NCI-H460 (cell line): ENCODE measurements around the gene KLHL25. TPM values are rescaled to one million over a fixed set of nuclear protein-coding genes. Genes with fewer than 3 reads are reported as not detected.
"Not testable (repeated sequence)": the region's sequence is repeated elsewhere in the genome, so short reads cannot be mapped to it uniquely, and the experiment has no call there.

Experiments
- DNase-seq: peaks from one replicate; pipeline ENCODE4 v3.0.0-alpha.2; 2016; ENCODE audit warnings: low read depth; ENCODE audit errors: extremely low read depth
- polyA plus RNA-seq: library from polyadenylated mRNA; depleted of rRNA; stranded (reverse); fragments of >200 nt; gene quantifications from 2 replicates; pipeline ENCODE4 v1.2.3, GENCODE V29; 2014; cell fraction: nucleus; rRNA removed
- total RNA-seq: library from RNA; depleted of rRNA; stranded (reverse); fragments of >200 nt; shearing (Covaris generic); gene quantifications from 2 replicates; pipeline ENCODE4 v1.2.3, GENCODE V29; 2014; rRNA removed

Gene KLHL25
- 2.5 and 2.7 TPM in 2 replicates for total RNA-seq
- 7.7 and 8.6 TPM in 2 replicates for polyA plus RNA-seq

GRCh38 chr15:85794598-85795336 is at the start of gene KLHL25:
KLHL25 (minus strand) TSS chr15:85794925; CDS start chr15:85769810, 25,115 bp downstream.
- DNase-seq: peak; percentile 91

- DNase-seq: no peak
Observed at GRCh38 chr15:85840802-85841152, 46.1 kb upstream of the KLHL25 start.

GRCh38 chr15:85840079-85840801 is 45.5 kb upstream of the KLHL25 start:
- peak; percentile 64 for DNase-seq

GRCh38 chr15:85839643-85840042 is 44.9 kb upstream of the KLHL25 start:
- no peak for DNase-seq

- no peak for DNase-seq
Observed at GRCh38 chr15:85838655-85839054, 43.9 kb upstream of the KLHL25 start.

GRCh38 chr15:85837881-85838280 is 43.2 kb upstream of the KLHL25 start:
- DNase-seq: no peak

- no peak for DNase-seq
Observed at GRCh38 chr15:85837011-85837433, 42.3 kb upstream of the KLHL25 start.

- DNase-seq: no peak
Observed at GRCh38 chr15:85834651-85835050, 39.9 kb upstream of the KLHL25 start.

- no peak for DNase-seq
Observed at GRCh38 chr15:85832394-85832793, 37.7 kb upstream of the KLHL25 start.

- peak; percentile 35 for DNase-seq
Observed at GRCh38 chr15:85831415-85832113, 36.8 kb upstream of the KLHL25 start.

- not testable (repeated sequence) for DNase-seq
Observed at GRCh38 chr15:85829754-85830153, 35.0 kb upstream of the KLHL25 start.

- DNase-seq: no peak
Observed at GRCh38 chr15:85828874-85829273, 34.1 kb upstream of the KLHL25 start.

- no peak for DNase-seq
Observed at GRCh38 chr15:85828126-85828525, 33.4 kb upstream of the KLHL25 start.

GRCh38 chr15:85826756-85827515 is 32.2 kb upstream of the KLHL25 start:
- no peak for DNase-seq

- DNase-seq: no peak
Observed at GRCh38 chr15:85825719-85826118, 31.0 kb upstream of the KLHL25 start.

GRCh38 chr15:85825118-85825517 is 30.4 kb upstream of the KLHL25 start:
- no peak for DNase-seq

GRCh38 chr15:85821545-85821944 is 26.8 kb upstream of the KLHL25 start:
- no peak for DNase-seq

- DNase-seq: no peak
Observed at GRCh38 chr15:85819938-85820337, 25.2 kb upstream of the KLHL25 start.

GRCh38 chr15:85813234-85813633 is 18.5 kb upstream of the KLHL25 start:
- DNase-seq: no peak

GRCh38 chr15:85810075-85810474 is 15.3 kb upstream of the KLHL25 start:
- DNase-seq: no peak

- DNase-seq: no peak
Observed at GRCh38 chr15:85805420-85805819, 10.7 kb upstream of the KLHL25 start.
